HepG2 (cell line): Measurements from ENCODE around the gene NUDT1. TPM values are rescaled to one million over a fixed set of nuclear protein-coding genes. Genes with fewer than 3 reads are reported as not detected.

Experiments used
- CCAR2 ChIP-seq: fragments of 200-400 bp; formaldehyde crosslinking; optimal IDR thresholded peaks from 2 replicates; pipeline ENCODE3; 2018; ENCODE audit warnings: low read depth, mild to moderate bottlenecking, low read length, moderate library complexity
- CREB1 ChIP-seq, 2 experiments: fragments of 450-650 bp in 1 of 2; IDR thresholded peaks; 2 replicates each; pipeline ENCODE4 v1.6.1; 2016 to 2017; ENCODE audit warnings: control low read depth in 1 of 2, mild to moderate bottlenecking in 1 of 2, missing compliant biosample characterization in 1 of 2, missing genetic modification characterization in 1 of 2
- KDM5A ChIP-seq: fragments of 200-600 bp; sonication (generic); IDR thresholded peaks from 2 replicates; pipeline ENCODE4 v1.7.0; 2018; ENCODE audit warnings: antibody characterized with exemption, mild to moderate bottlenecking, low read length, borderline replicate concordance
- KMT2B ChIP-seq: IDR thresholded peaks from 2 replicates; pipeline ENCODE4 v1.6.1; 2016; ENCODE audit warnings: missing genetic modification reagents, missing compliant biosample characterization
- PHB2 ChIP-seq: fragments of 450-650 bp; IDR thresholded peaks from 2 replicates; pipeline ENCODE4 v1.6.1; 2018; ENCODE audit not compliant: partially characterized antibody
- ZEB1 ChIP-seq: IDR thresholded peaks from 2 replicates; pipeline ENCODE4 v1.6.1; 2012; ENCODE audit warnings: mild to moderate bottlenecking, low read depth, inconsistent platforms; ENCODE audit not compliant: insufficient replicate concordance
- ZNF557 ChIP-seq: sonication (generic); formaldehyde crosslinking; IDR thresholded peaks from 2 replicates; pipeline ENCODE4 v1.4.0; 2020; ENCODE audit warnings: missing genetic modification reagents
- ZNF607 ChIP-seq: sonication (generic); formaldehyde crosslinking; IDR thresholded peaks from 2 replicates; pipeline ENCODE4 v1.5.1; 2020; ENCODE audit warnings: missing genetic modification reagents, mild to moderate bottlenecking, borderline replicate concordance
- ZNF746 ChIP-seq: sonication (generic); formaldehyde crosslinking; IDR thresholded peaks from 2 replicates; pipeline ENCODE4 v1.8.0; 2022; ENCODE audit warnings: mild to moderate bottlenecking, missing genetic modification reagents
- ZNF766 ChIP-seq: sonication (generic); formaldehyde crosslinking; IDR thresholded peaks from 2 replicates; pipeline ENCODE4 v1.5.0; 2020; ENCODE audit warnings: missing genetic modification reagents, borderline replicate concordance
- polyA plus RNA-seq, 8 experiments: library from polyadenylated mRNA; depleted of rRNA in 3 of 8; stranded (reverse) in 7 of 8; unstranded in 1 of 8; fragments of >200 nt; fragmentation: Illumina TruSeq in 4 of 8; extraction: Trizol in 4 of 8; gene quantifications; 2 replicates each; pipeline versions ENCODE4 v1.2.1 to v1.2.3, GENCODE V29; 2011 to 2016; ENCODE audit warnings: low read depth in 4 of 8, missing spikeins in 1 of 8, mixed read lengths in 1 of 8; ENCODE audit not compliant: insufficient read depth in 1 of 8
- total RNA-seq, 5 experiments: library from RNA; depleted of rRNA; stranded (reverse); fragments of >200 nt; fragmentation: Illumina TruSeq; extraction: Trizol; gene quantifications; 2 replicates each; pipeline ENCODE4 v1.2.3, GENCODE V29; 2016; ENCODE audit warnings: low read depth in 1 of 5
- TF ChIP-seq, protein P1 (sequence below): sonication (generic); formaldehyde crosslinking; IDR thresholded peaks from 2 replicates; pipeline ENCODE4 v1.8.1; 2022; ENCODE audit warnings: mild to moderate bottlenecking, missing genetic modification reagents
- TF ChIP-seq, protein P2 (sequence below), 2 experiments: IDR thresholded peaks; 2 replicates each; pipeline ENCODE4 v1.6.1; 2011 to 2012; ENCODE audit warnings: low read length in 2 of 2, borderline replicate concordance in 1 of 2, low read depth in 1 of 2, mild to moderate bottlenecking in 1 of 2, moderate library complexity in 1 of 2
- TF ChIP-seq, protein P3 (sequence below): sonication (generic); formaldehyde crosslinking; IDR thresholded peaks from 2 replicates; pipeline ENCODE4 v1.4.0; 2020; ENCODE audit warnings: missing genetic modification reagents
- TF ChIP-seq, protein P4 (sequence below): sonication (generic); formaldehyde crosslinking; IDR thresholded peaks from 2 replicates; pipeline ENCODE4 v1.5.0; 2020; ENCODE audit warnings: missing genetic modification reagents
- TF ChIP-seq, protein P5 (sequence below): sonication (generic); formaldehyde crosslinking; IDR thresholded peaks from 2 replicates; pipeline ENCODE4 v1.5.1; 2020; ENCODE audit warnings: mild to moderate bottlenecking, missing genetic modification reagents, moderate library complexity
- TF ChIP-seq, protein P6 (sequence below): sonication (generic); formaldehyde crosslinking; IDR thresholded peaks from 2 replicates; pipeline ENCODE4 v1.5.0; 2020; ENCODE audit warnings: mild to moderate bottlenecking, missing genetic modification reagents, moderate library complexity

The NUDT1 gene
- total and polyA plus RNA-seq, 2 of the 13 experiments (the other 11 are each of a cell fraction or from before 2014, with no cell fraction given), result 9.1 to 26.8 TPM

DNA sequence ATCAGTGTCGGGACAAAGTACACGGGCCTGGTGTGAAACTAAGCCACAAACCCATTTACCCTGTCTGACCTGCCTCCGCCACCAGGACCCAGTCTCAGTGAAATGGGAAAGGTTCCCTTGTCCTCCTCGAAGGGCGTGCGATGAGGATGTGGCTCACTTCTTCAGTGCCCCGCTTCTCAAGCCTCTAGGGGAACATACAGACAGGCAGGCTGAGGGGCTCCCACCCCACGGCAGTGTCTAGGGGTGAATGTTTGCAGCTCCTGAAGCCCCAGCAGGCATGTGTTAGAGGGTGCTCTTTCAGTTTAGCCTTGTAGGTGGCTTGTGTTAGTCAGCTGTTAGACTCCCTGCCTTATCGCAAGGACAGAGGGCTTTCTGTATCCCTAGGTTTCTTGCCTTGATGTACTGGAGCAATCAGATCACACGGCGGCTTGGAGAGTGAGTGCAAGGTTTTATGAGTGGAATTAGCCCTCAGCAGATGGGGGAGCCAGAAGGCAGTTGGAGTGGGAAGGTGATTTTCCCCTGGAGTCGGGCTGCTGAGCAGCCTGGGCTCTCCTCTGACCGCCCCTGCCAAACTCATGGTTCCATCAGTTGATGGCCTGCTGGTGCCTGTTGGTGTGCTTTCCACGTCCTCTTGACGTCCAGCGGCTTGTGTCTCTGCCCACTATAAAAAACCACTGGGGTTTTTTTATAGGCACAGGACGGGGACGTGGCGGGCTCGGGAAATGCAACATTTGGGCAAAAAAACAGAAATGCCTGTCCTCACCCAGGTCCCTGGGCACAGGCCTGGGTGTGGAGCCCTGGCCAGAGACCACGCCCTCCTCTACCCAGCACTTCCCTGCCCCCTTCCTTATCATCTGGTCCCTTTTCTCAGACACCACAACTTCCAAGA is 759 bp downstream of the NUDT1 start (continued):
- TF ChIP-seq, protein P1, sequence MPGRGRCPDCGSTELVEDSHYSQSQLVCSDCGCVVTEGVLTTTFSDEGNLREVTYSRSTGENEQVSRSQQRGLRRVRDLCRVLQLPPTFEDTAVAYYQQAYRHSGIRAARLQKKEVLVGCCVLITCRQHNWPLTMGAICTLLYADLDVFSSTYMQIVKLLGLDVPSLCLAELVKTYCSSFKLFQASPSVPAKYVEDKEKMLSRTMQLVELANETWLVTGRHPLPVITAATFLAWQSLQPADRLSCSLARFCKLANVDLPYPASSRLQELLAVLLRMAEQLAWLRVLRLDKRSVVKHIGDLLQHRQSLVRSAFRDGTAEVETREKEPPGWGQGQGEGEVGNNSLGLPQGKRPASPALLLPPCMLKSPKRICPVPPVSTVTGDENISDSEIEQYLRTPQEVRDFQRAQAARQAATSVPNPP (CRISPR knock-in tag), result no peak
- TF ChIP-seq, protein P2, sequence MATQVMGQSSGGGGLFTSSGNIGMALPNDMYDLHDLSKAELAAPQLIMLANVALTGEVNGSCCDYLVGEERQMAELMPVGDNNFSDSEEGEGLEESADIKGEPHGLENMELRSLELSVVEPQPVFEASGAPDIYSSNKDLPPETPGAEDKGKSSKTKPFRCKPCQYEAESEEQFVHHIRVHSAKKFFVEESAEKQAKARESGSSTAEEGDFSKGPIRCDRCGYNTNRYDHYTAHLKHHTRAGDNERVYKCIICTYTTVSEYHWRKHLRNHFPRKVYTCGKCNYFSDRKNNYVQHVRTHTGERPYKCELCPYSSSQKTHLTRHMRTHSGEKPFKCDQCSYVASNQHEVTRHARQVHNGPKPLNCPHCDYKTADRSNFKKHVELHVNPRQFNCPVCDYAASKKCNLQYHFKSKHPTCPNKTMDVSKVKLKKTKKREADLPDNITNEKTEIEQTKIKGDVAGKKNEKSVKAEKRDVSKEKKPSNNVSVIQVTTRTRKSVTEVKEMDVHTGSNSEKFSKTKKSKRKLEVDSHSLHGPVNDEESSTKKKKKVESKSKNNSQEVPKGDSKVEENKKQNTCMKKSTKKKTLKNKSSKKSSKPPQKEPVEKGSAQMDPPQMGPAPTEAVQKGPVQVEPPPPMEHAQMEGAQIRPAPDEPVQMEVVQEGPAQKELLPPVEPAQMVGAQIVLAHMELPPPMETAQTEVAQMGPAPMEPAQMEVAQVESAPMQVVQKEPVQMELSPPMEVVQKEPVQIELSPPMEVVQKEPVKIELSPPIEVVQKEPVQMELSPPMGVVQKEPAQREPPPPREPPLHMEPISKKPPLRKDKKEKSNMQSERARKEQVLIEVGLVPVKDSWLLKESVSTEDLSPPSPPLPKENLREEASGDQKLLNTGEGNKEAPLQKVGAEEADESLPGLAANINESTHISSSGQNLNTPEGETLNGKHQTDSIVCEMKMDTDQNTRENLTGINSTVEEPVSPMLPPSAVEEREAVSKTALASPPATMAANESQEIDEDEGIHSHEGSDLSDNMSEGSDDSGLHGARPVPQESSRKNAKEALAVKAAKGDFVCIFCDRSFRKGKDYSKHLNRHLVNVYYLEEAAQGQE (IDR thresholded peaks at IDR 0.05; ENCODE audit: borderline replicate concordance in 1 of 2, low read depth in 1 of 2, low read length in 2 of 2), result no peak
- TF ChIP-seq KDM5A, result no peak
- no peak for TF ChIP-seq CCAR2
- no peak for TF ChIP-seq ZEB1
- TF ChIP-seq, protein P3, sequence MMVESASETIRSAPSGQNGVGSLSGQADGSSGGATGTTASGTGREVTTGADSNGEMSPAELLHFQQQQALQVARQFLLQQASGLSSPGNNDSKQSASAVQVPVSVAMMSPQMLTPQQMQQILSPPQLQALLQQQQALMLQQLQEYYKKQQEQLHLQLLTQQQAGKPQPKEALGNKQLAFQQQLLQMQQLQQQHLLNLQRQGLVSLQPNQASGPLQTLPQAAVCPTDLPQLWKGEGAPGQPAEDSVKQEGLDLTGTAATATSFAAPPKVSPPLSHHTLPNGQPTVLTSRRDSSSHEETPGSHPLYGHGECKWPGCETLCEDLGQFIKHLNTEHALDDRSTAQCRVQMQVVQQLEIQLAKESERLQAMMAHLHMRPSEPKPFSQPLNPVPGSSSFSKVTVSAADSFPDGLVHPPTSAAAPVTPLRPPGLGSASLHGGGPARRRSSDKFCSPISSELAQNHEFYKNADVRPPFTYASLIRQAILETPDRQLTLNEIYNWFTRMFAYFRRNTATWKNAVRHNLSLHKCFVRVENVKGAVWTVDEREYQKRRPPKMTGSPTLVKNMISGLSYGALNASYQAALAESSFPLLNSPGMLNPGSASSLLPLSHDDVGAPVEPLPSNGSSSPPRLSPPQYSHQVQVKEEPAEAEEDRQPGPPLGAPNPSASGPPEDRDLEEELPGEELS (CRISPR knock-in tag), result no peak
- TF ChIP-seq ZNF766, result no peak
- no peak for TF ChIP-seq CREB1 (IDR thresholded peaks at IDR 0.05)
- no peak for TF ChIP-seq CREB1 (CRISPR knock-in tag; IDR thresholded peaks at IDR 0.05)
- TF ChIP-seq, protein P4, sequence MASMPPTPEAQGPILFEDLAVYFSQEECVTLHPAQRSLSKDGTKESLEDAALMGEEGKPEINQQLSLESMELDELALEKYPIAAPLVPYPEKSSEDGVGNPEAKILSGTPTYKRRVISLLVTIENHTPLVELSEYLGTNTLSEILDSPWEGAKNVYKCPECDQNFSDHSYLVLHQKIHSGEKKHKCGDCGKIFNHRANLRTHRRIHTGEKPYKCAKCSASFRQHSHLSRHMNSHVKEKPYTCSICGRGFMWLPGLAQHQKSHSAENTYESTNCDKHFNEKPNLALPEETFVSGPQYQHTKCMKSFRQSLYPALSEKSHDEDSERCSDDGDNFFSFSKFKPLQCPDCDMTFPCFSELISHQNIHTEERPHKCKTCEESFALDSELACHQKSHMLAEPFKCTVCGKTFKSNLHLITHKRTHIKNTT (CRISPR knock-in tag), result no peak
- TF ChIP-seq, protein P5, sequence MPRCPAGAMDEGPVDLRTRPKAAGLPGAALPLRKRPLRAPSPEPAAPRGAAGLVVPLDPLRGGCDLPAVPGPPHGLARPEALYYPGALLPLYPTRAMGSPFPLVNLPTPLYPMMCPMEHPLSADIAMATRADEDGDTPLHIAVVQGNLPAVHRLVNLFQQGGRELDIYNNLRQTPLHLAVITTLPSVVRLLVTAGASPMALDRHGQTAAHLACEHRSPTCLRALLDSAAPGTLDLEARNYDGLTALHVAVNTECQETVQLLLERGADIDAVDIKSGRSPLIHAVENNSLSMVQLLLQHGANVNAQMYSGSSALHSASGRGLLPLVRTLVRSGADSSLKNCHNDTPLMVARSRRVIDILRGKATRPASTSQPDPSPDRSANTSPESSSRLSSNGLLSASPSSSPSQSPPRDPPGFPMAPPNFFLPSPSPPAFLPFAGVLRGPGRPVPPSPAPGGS (CRISPR knock-in tag), result no peak
- no peak for TF ChIP-seq ZNF746 (CRISPR knock-in tag)
- TF ChIP-seq, protein P6, sequence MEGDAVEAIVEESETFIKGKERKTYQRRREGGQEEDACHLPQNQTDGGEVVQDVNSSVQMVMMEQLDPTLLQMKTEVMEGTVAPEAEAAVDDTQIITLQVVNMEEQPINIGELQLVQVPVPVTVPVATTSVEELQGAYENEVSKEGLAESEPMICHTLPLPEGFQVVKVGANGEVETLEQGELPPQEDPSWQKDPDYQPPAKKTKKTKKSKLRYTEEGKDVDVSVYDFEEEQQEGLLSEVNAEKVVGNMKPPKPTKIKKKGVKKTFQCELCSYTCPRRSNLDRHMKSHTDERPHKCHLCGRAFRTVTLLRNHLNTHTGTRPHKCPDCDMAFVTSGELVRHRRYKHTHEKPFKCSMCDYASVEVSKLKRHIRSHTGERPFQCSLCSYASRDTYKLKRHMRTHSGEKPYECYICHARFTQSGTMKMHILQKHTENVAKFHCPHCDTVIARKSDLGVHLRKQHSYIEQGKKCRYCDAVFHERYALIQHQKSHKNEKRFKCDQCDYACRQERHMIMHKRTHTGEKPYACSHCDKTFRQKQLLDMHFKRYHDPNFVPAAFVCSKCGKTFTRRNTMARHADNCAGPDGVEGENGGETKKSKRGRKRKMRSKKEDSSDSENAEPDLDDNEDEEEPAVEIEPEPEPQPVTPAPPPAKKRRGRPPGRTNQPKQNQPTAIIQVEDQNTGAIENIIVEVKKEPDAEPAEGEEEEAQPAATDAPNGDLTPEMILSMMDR (CRISPR knock-in tag), result 0 out of 2 replicates have a peak, but pooled peaks have one; percentile 11
- TF ChIP-seq KMT2B (CRISPR knock-in tag), result no peak
- no peak for TF ChIP-seq ZNF607 (CRISPR knock-in tag)
- TF ChIP-seq PHB2, result no peak
- TF ChIP-seq ZNF557, result no peak
